Transverse colon (tissue), 4 donors: ENCODE data around the gene CASK.

ENCODE experiments used
- CTCF ChIP-seq, 5 experiments: fragments of 200-600 bp in 3 of 5; fragments of 450-650 bp in 2 of 5; sonication (generic) in 3 of 5; IDR thresholded peaks; 1 replicate in 2 of 5; 2 replicates in 3 of 5; pipeline ENCODE4 v1.5.1; 2016 to 2017; ENCODE audit warnings: antibody characterized with exemption in 5 of 5, inconsistent platforms in 3 of 5, mild to moderate bottlenecking in 2 of 5, moderate library complexity in 1 of 5
- EP300 ChIP-seq: sonication (generic); formaldehyde crosslinking; IDR thresholded peaks from one replicate; pipeline ENCODE4 v1.6.1; 2017; ENCODE audit warnings: antibody characterized with exemption, low read depth
- POLR2AphosphoS5 ChIP-seq, 3 donors: sonication (generic); formaldehyde crosslinking; IDR thresholded peaks; one replicate each; pipeline ENCODE4 v1.6.1; 2016; ENCODE audit warnings: antibody characterized with exemption in 3 of 3

- no peak for TF ChIP-seq EP300
- no peak for TF ChIP-seq POLR2AphosphoS5 (IDR thresholded peaks at IDR 0.05)
- no peak for TF ChIP-seq CTCF (IDR thresholded peaks at IDR 0.05)
Observed at GRCh38 chrX:41591906-41592305, 331.4 kb downstream of the CASK start.
